ENCODE data around the gene AKAP13.

DNA sequence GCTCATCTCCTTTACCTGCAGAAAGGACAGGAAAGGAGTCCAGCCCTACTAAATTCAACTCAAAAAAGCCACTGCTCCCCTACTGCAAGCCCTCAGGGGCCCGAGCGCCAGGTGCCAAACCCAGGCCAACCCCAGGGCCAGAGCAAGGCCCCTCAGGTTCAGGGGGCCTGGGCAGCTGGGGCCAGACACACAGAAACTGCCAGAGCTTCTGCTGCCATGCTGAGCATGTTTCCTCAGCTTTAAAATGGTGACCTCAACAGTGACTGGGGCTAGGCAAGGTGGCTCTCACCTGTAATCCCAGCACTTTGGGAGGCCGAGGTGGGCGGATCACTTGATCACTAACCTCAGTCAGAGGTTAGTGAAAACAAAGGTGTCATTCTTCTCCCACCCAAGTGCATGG is 375.5 kb downstream of the AKAP13 start:
- TF ChIP-seq EZH2phosphoT487 (IDR thresholded peaks at IDR 0.05; ENCODE audit: borderline replicate concordance, low read depth) (no peak), TAF1 (IDR thresholded peaks at IDR 0.05; ENCODE audit: borderline replicate concordance, low read depth, low read length) (no peak), CHD2 (IDR thresholded peaks at IDR 0.05; ENCODE audit: low read length, partially characterized antibody) (no peak)
- TF ChIP-seq, protein P1, sequence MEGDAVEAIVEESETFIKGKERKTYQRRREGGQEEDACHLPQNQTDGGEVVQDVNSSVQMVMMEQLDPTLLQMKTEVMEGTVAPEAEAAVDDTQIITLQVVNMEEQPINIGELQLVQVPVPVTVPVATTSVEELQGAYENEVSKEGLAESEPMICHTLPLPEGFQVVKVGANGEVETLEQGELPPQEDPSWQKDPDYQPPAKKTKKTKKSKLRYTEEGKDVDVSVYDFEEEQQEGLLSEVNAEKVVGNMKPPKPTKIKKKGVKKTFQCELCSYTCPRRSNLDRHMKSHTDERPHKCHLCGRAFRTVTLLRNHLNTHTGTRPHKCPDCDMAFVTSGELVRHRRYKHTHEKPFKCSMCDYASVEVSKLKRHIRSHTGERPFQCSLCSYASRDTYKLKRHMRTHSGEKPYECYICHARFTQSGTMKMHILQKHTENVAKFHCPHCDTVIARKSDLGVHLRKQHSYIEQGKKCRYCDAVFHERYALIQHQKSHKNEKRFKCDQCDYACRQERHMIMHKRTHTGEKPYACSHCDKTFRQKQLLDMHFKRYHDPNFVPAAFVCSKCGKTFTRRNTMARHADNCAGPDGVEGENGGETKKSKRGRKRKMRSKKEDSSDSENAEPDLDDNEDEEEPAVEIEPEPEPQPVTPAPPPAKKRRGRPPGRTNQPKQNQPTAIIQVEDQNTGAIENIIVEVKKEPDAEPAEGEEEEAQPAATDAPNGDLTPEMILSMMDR (IDR thresholded peaks at IDR 0.05): no peak

All from SK-N-SH (cell line).